Stimulated activated CD4-positive, alpha-beta T cell treated with anti-CD3 and anti-CD28 coated beads, TNF-alpha, amount 100 ng/mL, for 4 hours (primary cell): ENCODE measurements around the gene ZNF592.

Experiments
- DNase-seq, 3 experiments: peaks; one replicate each; pipeline ENCODE4 v3.0.0-alpha.2; 2020; ENCODE audit warnings: low read depth in 3 of 3

The ZNF592 gene

GRCh38 chr15:84775867-84776449 is 27.6 kb downstream of the ZNF592 start:
- no peak for DNase-seq

GRCh38 chr15:84778194-84778593 is 29.8 kb downstream of the ZNF592 start:
- no peak for DNase-seq

GRCh38 chr15:84780492-84780891 is 32.1 kb downstream of the ZNF592 start:
- no peak for DNase-seq

- DNase-seq = no peak
These were observed 33.1 kb downstream of the ZNF592 start for GRCh38 chr15:84781495-84781894.

GRCh38 chr15:84782346-84782745 is 34.0 kb downstream of the ZNF592 start:
- no peak for DNase-seq

- no peak for DNase-seq
These were observed 35.3 kb downstream of the ZNF592 start for GRCh38 chr15:84783493-84784251.

GRCh38 chr15:84784262-84784661 is 35.9 kb downstream of the ZNF592 start:
- DNase-seq = no peak

GRCh38 chr15:84785053-84785452 is 36.7 kb downstream of the ZNF592 start:
- DNase-seq = no peak

- DNase-seq = no peak
These were observed 40.1 kb downstream of the ZNF592 start for GRCh38 chr15:84788500-84788899.

- no peak for DNase-seq
These were observed 41.4 kb downstream of the ZNF592 start for GRCh38 chr15:84789762-84790161.

- no peak for DNase-seq
These were observed 42.3 kb downstream of the ZNF592 start for GRCh38 chr15:84790676-84791075.

GRCh38 chr15:84791763-84792162 is 43.4 kb downstream of the ZNF592 start:
- no peak for DNase-seq

GRCh38 chr15:84793431-84794161 is 45.2 kb downstream of the ZNF592 start:
- DNase-seq = no peak

- DNase-seq = no peak
These were observed 45.8 kb downstream of the ZNF592 start for GRCh38 chr15:84794162-84794547.

GRCh38 chr15:84795186-84795585 is 46.8 kb downstream of the ZNF592 start:
- DNase-seq = no peak

GRCh38 chr15:84797212-84797611 is 48.8 kb downstream of the ZNF592 start:
- no peak for DNase-seq

GRCh38 chr15:84797801-84798200 is 49.4 kb downstream of the ZNF592 start:
- no peak for DNase-seq

GRCh38 chr15:84798436-84798946 is 50.1 kb downstream of the ZNF592 start:
- DNase-seq = no peak

GRCh38 chr15:84799511-84800187 is 51.3 kb downstream of the ZNF592 start:
- DNase-seq = no peak

GRCh38 chr15:84800365-84800806 is 52.0 kb downstream of the ZNF592 start:
- no peak for DNase-seq

- no peak for DNase-seq
These were observed 55.9 kb downstream of the ZNF592 start for GRCh38 chr15:84804005-84804900.
